Measurements from ENCODE around the gene CDK2.
"Not testable (repeated sequence)": the region's sequence is repeated elsewhere in the genome, so short reads cannot be mapped to it uniquely, and the experiment has no call there.

CDK2 gene

DNA sequence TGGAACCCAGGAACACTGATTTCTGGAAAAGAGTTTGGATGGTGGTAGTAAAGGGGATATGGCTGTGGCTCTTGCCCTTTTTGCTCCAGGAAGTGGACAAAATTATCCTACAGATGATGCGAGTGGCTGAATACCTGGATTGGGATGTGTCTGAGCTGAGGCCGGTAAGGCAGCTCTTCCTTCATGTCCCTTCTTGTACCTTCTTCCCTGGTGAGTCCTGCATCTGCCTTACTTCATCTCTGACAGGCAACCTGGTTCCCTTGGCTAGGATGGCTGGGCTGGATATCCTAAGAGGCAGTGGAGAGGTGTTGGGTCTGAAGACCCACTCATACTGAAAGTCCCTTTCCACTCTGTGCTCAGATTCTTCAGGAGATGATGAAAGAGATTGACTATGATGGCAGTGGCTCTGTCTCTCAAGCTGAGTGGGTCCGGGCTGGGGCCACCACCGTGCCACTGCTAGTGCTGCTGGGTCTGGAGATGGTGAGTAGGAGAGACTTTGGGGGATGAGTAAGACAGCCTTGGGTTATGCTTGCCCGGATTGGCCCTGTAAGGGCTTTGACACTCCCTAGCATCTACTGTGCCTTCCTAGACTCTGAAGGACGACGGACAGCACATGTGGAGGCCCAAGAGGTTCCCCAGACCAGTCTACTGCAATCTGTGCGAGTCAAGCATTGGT is 27.7 kb upstream of the CDK2 start:
- no peak for DNase-seq

DNA sequence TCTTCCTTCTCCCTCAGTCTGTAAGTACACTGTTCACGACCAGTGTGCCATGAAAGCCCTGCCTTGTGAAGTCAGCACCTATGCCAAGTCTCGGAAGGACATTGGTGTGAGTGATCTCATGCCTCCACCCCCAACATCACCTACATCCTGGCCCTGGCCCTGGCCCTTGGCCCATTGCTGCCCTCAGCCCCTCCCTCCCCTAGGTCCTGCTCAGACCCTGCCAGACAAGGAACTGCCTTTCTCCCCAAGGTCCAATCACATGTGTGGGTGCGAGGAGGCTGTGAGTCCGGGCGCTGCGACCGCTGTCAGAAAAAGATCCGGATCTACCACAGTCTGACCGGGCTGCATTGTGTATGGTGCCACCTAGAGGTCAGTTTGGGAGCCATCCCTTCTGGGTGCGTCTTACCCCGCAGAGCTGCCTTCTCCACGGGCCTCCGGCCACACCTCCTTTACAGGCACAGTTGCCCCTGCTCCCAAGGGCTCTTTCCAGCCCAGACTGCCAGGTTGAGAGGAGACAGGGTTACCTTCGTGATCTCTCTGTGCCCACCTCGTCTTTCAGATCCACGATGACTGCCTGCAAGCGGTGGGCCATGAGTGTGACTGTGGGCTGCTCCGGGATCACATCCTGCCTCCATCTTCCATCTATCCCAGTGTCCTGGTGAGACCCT is 26.4 kb upstream of the CDK2 start:
- peak; percentile 87 for DNase-seq

DNA sequence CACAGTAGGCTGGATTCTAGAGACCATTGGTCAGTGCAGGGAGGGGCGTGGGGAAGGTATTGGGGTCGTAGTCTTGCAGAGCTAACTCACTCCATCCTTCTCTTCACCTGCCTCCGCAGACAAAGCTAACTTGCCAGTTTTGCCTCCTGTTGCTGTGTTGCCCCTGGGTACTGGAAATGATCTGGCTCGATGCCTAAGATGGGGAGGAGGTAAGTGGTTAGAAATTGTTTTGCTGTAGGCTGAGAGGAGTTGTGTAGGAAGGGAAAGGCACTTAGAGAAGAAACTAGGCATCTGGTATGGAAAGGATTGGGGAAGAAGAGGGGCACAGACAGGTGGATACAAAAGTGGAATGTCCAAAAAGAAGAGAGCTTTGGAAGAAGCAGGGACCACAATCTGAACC is 24.6 kb upstream of the CDK2 start:
- no peak for DNase-seq

DNA sequence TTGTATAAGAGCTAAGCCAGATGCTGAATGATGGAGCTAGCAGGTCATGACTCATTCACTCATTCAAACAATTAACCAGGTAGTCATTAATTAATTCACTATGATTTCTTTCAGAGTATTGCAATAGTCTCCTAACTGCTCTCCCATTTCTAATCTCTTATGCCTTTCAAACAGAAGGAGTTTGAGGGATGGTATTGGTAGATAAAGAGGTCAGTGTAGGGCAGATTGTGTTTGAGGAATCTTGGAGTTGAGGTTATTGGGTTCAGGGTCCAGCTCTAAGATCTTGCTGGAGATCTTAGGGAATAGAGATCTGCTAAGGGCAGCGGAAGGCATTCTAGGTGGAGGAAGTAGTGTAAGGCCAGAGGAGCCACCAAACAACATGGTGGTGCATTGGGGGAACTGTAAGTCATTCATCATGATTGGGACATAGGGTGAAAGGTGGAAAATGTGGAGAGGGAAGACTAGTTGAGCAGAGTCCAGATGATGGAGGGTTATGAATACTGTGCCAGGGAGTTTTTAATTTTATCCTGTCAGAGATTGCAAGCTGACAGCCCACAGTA is 24.0 kb upstream of the CDK2 start:
- DNase-seq = no peak

DNA sequence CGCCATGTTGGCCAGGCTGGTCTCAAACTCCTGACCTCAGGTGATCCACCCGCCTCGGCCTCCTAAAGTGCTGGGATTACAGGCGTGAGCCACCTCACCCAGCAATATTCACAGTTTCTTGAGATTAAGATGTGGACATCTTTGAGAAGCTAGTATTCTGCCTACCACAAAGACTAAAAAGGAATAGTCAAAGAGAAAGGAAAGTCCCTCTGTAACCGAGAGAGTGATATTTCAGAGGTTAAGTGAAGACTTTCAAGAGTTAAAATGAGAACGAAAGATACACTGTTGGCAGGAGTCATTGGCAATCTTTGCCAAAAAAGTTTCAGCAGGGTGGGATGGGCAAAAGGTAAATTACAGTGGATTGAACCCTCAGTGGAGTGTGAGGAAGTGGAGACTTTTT is 20.1 kb upstream of the CDK2 start:
- no peak for DNase-seq

DNA sequence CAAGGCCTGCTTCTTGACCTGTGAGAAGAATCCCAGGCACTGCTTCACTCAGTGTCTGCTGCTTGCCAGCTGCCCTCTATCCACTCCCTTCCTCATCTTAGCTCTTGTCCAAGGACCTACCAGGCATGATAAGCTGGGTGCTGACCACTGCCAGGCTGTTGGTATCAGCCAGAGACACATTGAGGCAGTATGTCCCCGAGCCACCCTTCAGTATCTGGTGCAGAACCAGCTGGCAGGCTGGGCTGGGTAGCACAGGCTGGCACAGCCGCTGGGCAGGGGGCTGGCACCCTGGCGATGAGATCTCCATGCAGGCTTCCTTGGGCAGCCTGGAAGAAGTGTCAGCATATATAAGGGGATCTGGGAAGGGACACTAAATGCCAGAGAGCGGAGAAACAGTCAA is 11.3 kb upstream of the CDK2 start:
- DNase-seq = no peak

DNA sequence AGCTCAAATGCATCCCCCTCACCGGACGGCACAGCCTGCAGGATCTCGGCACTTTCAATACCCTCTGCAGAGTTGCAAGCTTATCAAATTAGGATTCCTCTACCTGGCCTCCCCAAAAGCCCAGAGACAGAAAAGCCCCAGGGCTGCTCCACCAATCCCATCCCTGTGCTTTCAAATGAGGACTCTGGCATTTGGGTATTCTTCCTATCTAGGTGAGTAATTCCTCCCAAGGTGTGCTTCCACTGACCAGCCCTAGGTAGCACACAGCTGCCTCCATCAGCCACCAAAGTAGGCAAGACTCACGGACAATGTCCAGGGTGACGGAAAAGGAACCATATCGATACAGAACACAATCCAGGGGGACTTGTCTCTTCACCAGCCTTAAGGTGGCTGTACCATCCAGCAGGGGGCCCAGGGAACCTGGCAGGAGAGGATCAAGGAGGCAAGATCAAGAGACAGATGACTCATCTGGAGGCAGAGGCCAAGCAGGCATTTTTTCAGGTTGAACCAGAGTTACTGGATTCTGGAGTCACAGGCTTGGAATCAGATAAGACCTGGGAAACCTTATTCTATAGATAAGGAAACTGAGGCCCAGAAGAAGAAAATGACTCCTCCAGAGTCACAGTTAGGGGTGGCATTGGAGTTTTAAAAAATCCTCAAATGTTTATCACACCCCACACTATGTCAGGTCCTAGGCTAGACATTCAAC is 10.7 kb upstream of the CDK2 start:
- peak; percentile 49 for DNase-seq

DNA sequence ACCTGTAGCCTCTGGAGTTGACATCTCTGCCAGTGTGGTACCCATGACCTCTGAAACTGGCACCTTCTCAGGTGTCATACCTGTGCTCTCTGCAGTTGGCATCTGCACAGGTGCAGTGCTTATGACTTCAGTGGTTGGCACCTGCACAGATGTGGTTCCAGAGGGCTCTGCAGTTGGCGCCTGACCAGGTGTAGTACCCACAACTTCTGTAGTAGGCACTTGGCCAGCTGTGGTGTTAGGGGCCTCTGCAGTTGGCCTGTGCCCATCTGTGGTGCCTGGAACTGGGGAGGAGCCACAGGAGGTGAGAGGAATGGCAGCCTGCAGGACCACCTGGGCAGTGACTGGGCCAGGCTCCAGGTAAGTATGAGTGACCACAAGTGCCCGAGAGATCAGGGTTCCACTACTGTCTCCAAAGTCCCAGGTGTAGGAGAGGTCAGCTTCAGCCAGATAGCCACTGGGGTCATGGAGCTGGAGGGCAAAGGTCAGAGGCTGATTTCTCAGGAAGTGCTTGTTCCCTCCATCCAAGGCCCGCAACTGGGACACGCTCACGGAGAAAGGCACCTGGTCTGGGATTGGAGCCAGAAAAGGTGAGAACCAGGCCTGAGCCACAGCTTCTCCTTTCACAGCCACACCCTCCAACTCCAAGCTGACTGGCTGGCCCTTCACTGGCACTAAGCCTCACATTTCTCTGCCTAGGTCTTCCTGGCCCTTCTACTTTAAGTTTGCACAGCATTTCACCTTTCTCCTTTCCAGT is 9.3 kb upstream of the CDK2 start:
- no peak for DNase-seq

DNA sequence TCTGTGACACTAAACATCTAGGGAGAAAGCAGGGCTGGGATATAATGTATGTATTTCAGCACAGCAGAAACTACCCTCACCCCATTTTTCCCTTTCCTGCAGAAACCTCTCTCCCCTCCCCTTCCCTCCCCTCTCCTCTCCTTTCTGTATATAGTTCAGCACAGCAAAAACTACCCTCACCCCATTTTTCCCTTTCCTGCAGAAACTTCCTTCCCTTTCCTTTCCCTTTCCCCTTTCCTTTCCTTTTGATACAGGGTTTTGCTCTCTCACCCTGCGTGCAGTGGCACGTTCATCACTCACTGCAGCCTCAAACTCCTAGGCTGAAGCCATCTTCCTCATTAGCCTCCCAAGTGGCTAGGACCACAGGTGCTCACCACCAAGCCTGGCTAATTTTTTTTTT is 2.9 kb upstream of the CDK2 start:
- no peak for DNase-seq

DNA sequence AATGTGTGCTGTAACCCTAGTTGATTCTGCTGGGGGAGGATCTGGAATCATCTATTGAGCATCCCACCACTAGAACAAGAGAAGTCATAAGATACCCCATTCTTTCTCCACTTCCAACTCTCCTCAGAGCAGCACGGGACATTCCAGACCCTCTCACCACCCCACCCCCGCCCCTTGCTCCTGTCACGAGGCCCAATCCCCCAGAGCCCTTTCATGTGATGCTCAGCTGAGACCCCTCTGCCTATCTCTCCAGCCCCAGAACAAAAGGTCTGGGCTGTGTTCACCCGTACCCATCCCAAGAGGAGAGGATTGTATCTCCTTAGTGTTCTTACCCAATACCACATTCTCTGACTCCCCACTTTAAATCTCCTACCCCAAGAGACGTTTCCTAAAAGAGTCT is 1.4 kb upstream of the CDK2 start:
- DNase-seq = no peak

DNA sequence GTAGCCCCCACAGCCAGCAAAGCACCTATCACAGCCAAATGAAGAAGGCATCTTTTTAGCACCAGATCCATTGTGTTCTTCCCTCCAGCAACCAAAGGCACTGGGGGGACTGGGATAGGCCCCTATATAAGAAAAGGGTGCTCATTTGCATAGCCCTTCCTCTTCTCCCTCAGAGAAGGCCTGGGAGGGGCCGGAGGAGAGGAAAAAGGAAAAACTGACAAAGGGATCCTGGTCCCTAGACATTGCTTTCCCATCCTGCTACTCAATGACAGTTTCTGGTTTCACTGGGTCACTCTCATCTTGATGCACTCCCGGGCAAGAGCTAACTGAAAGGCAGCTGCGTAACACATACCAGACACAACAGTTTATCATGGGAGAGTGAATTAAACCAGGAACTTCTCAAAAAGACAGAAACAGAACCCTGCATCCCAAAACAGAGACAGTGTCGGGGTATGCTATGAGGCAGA is 656 bp upstream of the CDK2 start, which contains the start of gene PMEL:
Gene PMEL (minus strand): TSS at position 102 of the 467 bp plus-strand sequence. CDS start 31 bp downstream, at position 71.
- DNase-seq = no peak

DNA sequence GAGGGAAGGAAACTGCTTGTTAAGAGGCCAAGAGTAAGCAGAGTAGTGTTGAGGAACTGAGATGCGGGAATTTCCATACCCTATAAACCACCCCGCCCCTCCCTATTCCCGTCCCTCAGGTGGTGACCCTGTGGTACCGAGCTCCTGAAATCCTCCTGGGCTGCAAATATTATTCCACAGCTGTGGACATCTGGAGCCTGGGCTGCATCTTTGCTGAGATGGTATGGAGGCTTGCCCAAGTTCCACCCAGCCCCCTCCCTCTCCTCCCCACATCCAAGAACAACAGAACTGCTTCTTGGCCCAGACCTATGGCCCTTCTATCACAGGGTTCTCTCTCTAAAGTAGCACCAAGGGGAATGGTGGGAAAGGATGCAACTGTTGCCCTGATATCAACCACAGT is 2.7 kb downstream of the CDK2 start:
- DNase-seq = no peak

DNA sequence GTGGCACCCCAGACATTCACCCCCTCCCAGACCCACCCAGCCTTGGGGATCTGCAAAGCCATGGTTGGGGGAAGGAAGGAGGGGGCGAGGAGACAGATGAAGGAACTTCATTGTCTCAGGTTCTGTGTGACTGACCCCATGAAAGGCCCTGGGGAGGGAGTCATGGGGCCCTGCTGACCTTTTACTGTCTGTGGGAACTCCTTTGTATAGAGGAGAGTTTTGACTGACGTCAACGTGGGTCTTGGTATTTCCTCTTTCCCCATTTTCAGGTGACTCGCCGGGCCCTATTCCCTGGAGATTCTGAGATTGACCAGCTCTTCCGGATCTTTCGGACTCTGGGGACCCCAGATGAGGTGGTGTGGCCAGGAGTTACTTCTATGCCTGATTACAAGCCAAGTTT is 4.1 kb downstream of the CDK2 start:
- no peak for DNase-seq

DNA sequence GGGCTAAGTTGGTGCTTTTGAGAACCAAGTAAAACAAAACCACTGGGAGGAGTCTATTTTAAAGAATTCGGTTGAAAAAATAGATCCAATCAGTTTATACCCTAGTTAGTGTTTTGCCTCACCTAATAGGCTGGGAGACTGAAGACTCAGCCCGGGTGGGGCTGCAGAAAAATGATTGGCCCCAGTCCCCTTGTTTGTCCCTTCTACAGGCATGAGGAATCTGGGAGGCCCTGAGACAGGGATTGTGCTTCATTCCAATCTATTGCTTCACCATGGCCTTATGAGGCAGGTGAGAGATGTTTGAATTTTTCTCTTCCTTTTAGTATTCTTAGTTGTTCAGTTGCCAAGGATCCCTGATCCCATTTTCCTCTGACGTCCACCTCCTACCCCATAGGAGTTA is 5.4 kb downstream of the CDK2 start:
- DNase-seq = no peak

DNA sequence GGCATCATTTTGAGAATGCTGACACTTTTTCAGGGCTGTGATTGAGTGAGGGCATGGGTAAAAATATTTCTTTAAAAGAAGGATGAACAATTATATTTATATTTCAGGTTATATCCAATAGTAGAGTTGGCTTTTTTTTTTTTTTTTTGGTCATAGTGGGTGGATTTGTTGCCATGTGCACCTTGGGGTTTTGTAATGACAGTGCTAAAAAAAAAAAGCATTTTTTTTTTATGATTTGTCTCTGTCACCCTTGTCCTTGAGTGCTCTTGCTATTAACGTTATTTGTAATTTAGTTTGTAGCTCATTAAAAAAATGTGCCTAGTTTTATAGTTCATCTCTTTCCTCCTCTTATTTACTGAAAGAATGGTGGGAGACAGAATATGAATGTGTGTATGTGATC is 5.8 kb downstream of the CDK2 start:
- no peak for DNase-seq

DNA sequence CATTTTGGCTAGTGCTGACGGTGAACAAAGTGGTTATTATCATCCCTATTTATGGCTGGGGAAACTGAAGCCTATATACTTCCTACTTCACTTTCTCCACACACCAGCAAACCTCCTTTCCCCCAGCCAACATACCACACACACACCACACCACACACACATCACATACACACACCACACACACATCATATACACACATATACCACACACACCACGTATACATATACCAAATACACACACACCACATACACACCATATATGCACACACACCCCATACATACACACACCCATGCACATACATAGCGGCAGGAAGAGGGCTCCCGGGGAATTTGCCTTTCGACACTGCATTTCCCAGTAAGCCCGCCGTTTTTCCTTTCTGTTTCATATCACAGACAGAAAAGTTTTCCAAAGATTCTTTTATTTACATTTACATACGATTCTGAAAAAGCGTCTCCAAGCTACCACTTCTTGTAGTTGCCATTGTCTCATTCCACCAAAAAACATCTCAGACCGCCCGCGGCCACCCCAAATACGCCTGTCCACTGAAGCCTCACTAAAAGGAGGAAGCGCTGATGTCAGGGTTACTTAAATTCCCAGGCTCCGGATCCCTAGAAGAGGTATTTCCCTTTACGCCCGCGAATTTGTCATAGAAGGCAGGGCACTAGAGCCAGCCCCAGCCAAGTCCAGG is 6.4 kb downstream of the CDK2 start:
- DNase-seq = no peak

DNA sequence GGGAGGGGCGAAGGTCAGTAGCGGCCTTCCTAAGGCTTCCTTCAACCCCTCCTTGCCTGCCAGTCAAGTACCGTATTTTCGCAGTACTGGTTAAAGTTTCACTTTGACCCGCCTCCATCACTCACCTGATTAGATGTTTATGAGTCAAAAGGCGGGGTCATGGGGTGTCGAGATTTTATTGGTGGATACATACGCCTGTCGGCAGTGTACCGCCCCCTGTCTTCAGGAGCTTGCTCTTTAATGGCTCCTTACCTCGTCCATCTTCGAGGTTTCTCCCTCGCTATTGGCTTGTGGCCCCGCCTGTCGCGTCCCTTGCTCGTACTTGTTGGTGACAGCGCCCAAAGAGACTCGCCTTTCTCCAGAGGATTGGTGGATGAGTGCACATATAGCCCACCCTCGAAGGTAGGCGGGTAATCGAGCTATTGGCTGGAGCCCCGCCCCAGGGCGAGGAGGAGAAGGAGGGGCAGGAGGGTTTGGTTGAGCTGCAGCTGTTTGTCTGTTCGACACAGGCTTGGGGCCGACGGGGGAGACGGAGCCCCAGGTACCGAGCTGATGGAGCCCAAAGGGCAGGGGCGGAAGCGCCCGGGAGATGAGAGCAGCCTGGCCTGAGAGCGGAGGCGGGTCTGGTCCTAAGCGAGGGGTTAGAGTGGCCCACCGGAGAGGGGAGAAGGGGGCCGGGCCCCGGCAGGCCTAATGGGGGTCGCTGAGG is 7.1 kb downstream of the CDK2 start, which contains the start of gene RAB5B:
Gene RAB5B (plus strand): TSS at position 480 of the 709 bp plus-strand sequence. CDS start 12,883 bp downstream, outside the sequence.
- peak; percentile 98 for DNase-seq

DNA sequence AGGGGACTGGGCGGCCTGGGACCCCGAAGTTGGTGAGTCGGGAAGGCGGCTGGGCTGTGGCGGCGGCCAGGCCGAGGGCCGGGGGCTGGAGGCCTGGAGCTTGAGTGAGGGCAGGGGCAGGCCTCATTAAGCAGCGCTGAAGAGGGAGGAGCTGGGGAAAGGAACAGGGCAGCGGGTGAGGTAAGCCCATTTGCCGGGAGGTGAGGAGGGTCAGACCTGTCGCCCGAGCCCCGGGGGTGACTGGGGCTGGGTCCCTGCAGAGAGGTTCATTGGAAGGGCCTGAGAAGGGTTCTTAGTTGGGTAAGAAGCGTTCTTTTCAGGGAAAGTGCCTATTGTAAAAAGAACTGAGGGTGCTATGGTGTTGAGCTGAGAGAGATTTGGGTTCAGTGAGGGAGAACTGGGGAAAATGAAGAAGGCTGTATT is 7.7 kb downstream of the CDK2 start:
- no peak for DNase-seq

DNA sequence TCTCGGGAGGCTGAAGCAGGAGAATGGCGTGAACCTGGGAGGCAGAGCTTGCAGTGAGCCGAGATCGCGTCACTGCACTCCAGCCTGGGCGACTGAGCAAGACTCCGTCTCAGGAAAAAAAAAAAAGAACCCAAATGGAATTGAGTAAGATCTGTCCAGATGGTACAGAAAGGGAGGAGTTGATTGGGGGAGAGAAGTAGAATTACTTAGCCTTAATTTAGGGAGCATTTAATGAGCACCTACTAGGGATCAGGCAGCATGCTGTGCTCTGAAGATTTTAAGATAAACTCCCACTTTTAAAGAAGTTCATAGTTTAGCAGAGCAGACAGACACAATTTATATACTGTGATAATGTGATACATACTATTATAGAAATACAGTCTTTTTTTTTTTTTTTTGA is 11.8 kb downstream of the CDK2 start:
- DNase-seq = no peak

DNA sequence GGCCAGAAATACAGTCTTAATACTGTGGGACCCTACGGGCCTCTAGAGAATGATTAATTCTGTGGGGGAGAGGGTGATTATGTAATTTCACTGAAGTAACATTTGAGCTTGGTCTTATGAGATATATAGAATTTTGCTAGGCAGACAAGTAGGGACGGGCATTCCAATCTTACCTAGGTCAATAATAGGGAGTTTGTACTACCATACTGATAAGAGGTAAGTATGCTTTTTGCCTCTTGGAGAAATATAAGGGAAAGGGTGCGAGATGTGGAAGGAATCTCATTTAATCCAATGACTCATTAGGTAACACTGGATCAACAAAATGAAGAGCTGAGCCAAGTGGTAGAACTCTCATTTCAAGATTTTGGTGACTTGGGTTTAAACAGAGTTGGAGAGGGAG is 12.4 kb downstream of the CDK2 start:
- DNase-seq = no peak

DNA sequence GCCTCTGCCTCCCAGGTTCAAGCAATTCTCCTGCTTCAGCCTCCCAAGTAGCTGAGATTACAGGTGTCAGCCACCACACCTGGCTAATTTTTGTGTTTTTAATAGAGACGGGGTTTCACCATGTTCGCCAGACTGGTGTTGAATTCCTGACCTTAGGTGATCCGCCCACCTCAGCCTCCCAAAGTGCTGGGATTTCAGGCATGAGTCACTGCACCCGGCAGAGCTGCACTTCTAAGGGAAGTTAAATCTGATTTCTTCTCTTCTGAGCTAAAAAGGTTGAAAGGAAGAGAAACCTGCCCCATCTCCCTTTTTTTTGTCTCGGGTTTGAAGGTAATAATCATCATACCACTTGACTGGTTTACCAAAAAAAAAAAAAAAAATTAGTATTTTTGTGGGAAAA is 15.3 kb downstream of the CDK2 start:
- not testable (repeated sequence) for DNase-seq

Data from activated gamma-delta T cell treated with Interleukin-2 at 50 U/mL for 16 hours (primary cell).